Osteoblast (primary cell): Measurements from ENCODE around the gene HAAO. TPM values are rescaled to one million over a fixed set of nuclear protein-coding genes. Genes with fewer than 3 reads are reported as not detected.
A peak's percentile ranks its signal among the peaks of the same experiment; 100 is the strongest.

Experiments used
- DNase-seq: peaks from one replicate; pipeline ENCODE4 v3.0.0; 2011; ENCODE audit warnings: low spot score, mixed read lengths; ENCODE audit not compliant: insufficient read length; ENCODE audit errors: missing footprints
- H2AFZ ChIP-seq: 2 replicates; pipeline ENCODE4 v1.6.0; 2011; ENCODE audit warnings: mild to moderate bottlenecking, low read length
- H3K27ac ChIP-seq: 2 replicates; pipeline ENCODE4 v1.5.1; 2011; ENCODE audit warnings: mild to moderate bottlenecking, low read depth, low read length, moderate library complexity
- H3K27me3 ChIP-seq: 2 replicates; pipeline ENCODE4 v1.6.0; 2012; ENCODE audit warnings: mild to moderate bottlenecking, control low read depth, inconsistent platforms, low read length, moderate library complexity; ENCODE audit not compliant: insufficient read depth
- H3K36me3 ChIP-seq: 2 replicates; pipeline ENCODE4 v1.5.1; 2011; ENCODE audit warnings: mild to moderate bottlenecking, low read length, control low read depth, moderate library complexity; ENCODE audit not compliant: insufficient read depth
- H3K4me1 ChIP-seq: 2 replicates; pipeline ENCODE4 v1.5.1; 2011; ENCODE audit warnings: mild to moderate bottlenecking, low read length, control low read depth, moderate library complexity; ENCODE audit not compliant: insufficient read depth
- H3K4me2 ChIP-seq: 2 replicates; pipeline ENCODE4 v1.6.0; 2011; ENCODE audit warnings: mild to moderate bottlenecking, low read length; ENCODE audit not compliant: insufficient read depth
- H3K4me3 ChIP-seq: fragments of 200-600 bp; sonication (generic); 3 replicates; pipeline ENCODE4 v1.5.1; 2012; ENCODE audit warnings: mild to moderate bottlenecking, low read length, inconsistent platforms; ENCODE audit not compliant: insufficient read depth
- H3K79me2 ChIP-seq: 2 replicates; pipeline ENCODE4 v1.6.0; 2012; ENCODE audit warnings: mild to moderate bottlenecking, low read length, control low read depth, inconsistent platforms; ENCODE audit not compliant: insufficient read depth
- H3K9me3 ChIP-seq: 2 replicates; pipeline ENCODE4 v1.5.1; 2011; ENCODE audit warnings: low read depth, low read length, control low read depth
- H4K20me1 ChIP-seq: 2 replicates; pipeline ENCODE4 v1.6.0; 2012; ENCODE audit warnings: mild to moderate bottlenecking, low read length, control low read depth; ENCODE audit not compliant: insufficient read depth
- total RNA-seq: library from RNA; depleted of rRNA; stranded (reverse); fragments of >200 nt; gene quantifications from 2 replicates; pipeline ENCODE4 v1.2.3, GENCODE V29; 2012
- TF ChIP-seq, protein P1 (sequence below): IDR thresholded peaks from 2 replicates; pipeline ENCODE4 v1.5.1; 2011; ENCODE audit warnings: mild to moderate bottlenecking, low read depth, low read length, moderate library complexity; ENCODE audit errors: extremely low read depth

Gene HAAO
- total RNA-seq, 1 donor = 0.72 TPM

DNA sequence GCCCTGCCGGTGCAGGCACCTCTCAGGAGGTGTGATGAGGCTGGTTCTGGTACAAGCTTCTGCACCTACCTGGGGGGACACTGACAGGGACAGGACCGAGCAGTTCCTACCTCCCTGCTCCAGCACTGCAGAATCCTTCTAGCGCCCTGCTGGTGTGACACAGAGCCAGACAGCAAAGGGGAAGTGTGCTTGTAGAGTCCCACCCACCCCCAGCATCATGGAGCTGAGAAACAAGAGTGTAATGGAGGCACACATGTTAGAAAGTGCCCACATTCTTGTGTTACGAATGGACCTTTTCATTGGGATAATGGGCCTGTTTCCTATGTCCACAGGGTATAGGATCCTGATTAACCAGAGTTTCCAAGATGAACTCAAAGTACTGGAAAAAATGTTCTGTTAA, 66.7 kb downstream of the HAAO start:
- Histone ChIP-seq H3K9me3 (no peaks in the 10 kb centered on the region), H3K36me3 (no peaks in the 10 kb centered on the region), H3K4me3 (no peak overlapping the region), H3K27me3 (no peaks in the 10 kb centered on the region), H3K4me2 (no peak overlapping the region), H3K79me2 (no peaks in the 10 kb centered on the region), H4K20me1 (no peaks in the 10 kb centered on the region), H2AFZ (no peak overlapping the region), H3K27ac (no peak overlapping the region), H3K4me1 (peaks cover 11% of the 10 kb centered on the region)
- TF ChIP-seq, protein P1, sequence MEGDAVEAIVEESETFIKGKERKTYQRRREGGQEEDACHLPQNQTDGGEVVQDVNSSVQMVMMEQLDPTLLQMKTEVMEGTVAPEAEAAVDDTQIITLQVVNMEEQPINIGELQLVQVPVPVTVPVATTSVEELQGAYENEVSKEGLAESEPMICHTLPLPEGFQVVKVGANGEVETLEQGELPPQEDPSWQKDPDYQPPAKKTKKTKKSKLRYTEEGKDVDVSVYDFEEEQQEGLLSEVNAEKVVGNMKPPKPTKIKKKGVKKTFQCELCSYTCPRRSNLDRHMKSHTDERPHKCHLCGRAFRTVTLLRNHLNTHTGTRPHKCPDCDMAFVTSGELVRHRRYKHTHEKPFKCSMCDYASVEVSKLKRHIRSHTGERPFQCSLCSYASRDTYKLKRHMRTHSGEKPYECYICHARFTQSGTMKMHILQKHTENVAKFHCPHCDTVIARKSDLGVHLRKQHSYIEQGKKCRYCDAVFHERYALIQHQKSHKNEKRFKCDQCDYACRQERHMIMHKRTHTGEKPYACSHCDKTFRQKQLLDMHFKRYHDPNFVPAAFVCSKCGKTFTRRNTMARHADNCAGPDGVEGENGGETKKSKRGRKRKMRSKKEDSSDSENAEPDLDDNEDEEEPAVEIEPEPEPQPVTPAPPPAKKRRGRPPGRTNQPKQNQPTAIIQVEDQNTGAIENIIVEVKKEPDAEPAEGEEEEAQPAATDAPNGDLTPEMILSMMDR = no peak
- DNase-seq = no peak

DNA sequence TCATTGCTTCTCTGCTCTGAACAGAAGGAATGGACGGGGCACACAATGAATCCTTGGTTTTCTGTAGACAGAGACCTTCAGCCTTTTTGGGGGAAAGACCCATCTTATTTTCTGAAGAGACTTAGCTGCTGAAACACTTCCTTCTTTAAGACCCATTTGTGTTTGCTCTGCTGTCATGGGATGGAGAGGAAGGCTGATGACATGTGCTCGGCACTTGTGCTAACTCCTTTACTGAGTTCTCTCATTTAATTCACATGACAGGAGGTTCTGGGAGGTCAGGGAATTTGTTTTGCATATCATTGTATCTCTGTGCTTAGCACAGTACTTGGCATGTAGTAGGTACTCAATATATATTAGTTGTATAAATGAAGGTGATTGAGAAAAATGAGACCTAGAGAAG, 67.5 kb downstream of the HAAO start:
- Histone ChIP-seq H3K79me2 (no peaks in the 10 kb centered on the region), H3K4me1 (peaks cover 11% of the 10 kb centered on the region), H2AFZ (no peak overlapping the region), H3K4me2 (no peak overlapping the region), H4K20me1 (no peaks in the 10 kb centered on the region), H3K27me3 (no peaks in the 10 kb centered on the region), H3K4me3 (no peak overlapping the region), H3K9me3 (no peaks in the 10 kb centered on the region), H3K27ac (no peak overlapping the region), H3K36me3 (no peaks in the 10 kb centered on the region)
- no peak for DNase-seq
- TF ChIP-seq, protein P1 = no peak

DNA sequence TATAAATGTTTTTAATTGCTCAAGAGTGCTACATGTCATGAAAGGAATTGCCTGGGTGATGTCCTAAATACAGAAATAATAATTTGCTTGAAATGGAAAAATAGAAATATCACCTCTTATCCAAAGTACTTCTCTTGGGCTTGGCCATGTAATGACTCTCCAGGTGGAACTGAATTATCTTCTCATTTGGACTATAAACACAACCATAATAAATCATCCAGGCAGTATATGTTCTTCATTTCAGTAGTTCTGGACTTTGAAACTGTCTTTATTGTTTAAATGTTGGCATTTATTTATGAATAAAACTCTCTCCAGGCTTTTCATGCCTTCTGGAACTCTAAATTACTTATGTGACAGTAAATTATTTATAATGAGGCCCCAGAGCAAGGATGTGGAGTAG, 68.9 kb downstream of the HAAO start:
- Histone ChIP-seq H3K4me1 (peaks cover 11% of the 10 kb centered on the region), H2AFZ (no peak overlapping the region), H3K79me2 (no peaks in the 10 kb centered on the region), H3K4me3 (no peak overlapping the region), H4K20me1 (no peaks in the 10 kb centered on the region), H3K4me2 (no peak overlapping the region), H3K9me3 (no peaks in the 10 kb centered on the region), H3K27me3 (no peaks in the 10 kb centered on the region), H3K27ac (no peak overlapping the region), H3K36me3 (no peaks in the 10 kb centered on the region)
- TF ChIP-seq, protein P1 = no peak
- no peak for DNase-seq

DNA sequence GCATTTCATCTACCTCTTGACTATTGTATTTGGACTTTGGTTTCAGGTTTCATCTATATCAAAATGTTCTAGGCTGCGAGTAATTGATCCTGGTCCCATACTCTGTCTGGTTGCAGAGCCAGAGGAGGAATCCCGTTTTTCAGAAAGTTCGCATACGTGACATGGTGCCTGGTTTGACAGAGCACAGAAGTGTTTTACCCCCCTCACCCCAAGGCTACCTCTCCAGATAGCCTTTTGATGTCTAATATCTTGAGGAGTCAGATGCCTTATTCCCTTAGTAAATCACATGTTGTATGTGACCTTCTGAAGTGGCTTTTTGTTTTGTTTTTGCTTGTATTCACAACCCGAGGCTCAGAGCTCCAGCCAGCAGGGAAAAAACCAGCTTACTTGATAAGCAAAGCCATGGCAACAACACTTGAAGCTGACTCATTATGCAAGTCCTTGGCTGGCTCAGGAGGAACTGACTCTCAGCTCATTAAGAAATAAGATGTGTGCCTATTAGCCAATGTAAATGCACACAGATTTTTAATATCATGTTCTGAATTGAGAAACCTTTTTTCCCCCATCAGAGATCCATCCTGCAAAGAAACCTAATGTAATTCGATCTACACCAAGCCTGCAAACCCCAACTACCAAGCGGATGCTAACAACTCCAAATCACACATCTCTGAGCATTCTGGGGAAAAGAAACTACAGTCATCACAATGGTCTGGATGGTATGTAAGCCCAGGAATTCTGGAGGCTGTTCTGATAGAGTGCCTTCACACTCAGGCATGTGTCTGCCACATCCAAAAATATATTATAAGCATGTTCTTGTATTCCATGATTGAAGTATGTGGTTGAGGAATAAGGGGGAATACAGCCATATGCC, 69.8 kb downstream of the HAAO start:
- Histone ChIP-seq H3K79me2 (no peaks in the 10 kb centered on the region), H3K4me2 (peak overlapping the region; percentile 55), H4K20me1 (no peaks in the 10 kb centered on the region), H2AFZ (no peak overlapping the region), H3K27ac (peak overlapping the region; percentile 65), H3K27me3 (no peaks in the 10 kb centered on the region), H3K36me3 (no peaks in the 10 kb centered on the region), H3K9me3 (no peaks in the 10 kb centered on the region), H3K4me3 (no peak overlapping the region), H3K4me1 (peaks cover 11% of the 10 kb centered on the region)
- TF ChIP-seq, protein P1 = no peak
- DNase-seq = peak; percentile 26
